ENCODE data around the gene CRIM1. TPM values are rescaled to one million over a fixed set of nuclear protein-coding genes. Genes with fewer than 3 reads are reported as not detected.

CRIM1 gene
- polyA plus RNA-seq, 1 donor, result 35.6 TPM

DNA sequence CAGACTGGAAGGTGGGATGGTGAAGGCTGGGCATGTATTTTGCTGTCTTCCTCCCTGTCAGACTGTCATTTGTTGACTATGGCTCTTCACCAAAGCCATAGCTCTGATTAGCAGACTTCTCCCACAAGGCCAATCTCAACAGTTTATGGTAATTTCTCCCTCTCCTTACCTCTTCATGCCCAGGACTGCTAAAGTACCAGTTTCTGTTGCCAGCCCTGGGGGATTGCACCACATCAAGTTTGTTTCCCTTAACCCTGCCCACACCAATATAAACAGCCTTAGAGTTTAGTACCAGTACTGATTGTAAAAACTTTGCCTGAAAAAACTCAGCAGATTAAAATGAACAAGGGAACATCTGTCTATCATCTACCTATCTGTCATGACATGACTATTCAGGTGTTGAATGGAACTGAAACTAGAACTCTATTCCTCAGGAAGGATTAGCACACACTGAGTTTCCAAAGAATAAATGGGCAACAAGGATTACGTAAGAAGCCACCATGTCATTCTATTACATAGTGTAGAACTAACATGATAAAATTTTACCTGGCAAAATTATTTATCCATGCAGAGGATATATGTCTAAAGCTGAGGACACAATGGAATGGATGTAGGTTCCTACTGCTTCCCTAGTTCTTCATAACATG is 228.7 kb downstream of the CRIM1 start:
- DNase-seq, result no peak
- WGBS (ENCODE audit: insufficient coverage, low lambda C conversion rate), result no CpG with 5 or more reads among the region's 1 CpG
- no peaks in the 10 kb centered on the region for H3K4me1 ChIP-seq (ENCODE audit: control insufficient read depth, insufficient read depth, low read length)
- no peak overlapping the region for H3K4me3 ChIP-seq (ENCODE audit: low read length)
- no peaks in the 10 kb centered on the region for H3K27me3 ChIP-seq (ENCODE audit: control insufficient read depth, insufficient read depth, low read length)
- no peaks in the 10 kb centered on the region for H3K9me3 ChIP-seq (ENCODE audit: control insufficient read depth, low read depth, low read length)
- peaks cover 61% of the 10 kb centered on the region for H3K36me3 ChIP-seq (ENCODE audit: control insufficient read depth, insufficient read depth, low read length)
- H3K27ac ChIP-seq (ENCODE audit: low read length), result no peak overlapping the region

DNA sequence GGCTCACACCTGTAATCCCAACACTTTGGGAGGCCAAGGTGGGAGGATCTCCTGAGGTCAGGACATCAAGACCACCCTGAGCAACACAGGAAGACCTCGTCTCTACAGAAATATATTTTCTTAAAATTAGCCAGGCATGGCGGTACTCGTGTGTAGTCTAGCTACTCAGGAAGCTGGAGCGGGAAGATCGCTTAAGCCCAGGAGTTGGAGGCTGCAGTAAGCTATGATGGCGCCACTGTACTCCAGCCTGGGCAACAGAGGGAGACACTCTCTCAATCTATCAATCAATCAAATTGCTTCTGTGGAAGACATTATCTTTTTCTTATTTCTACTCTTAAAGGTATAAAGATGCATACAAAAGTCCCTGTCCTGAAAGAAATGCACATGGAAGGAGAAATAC is 231.1 kb downstream of the CRIM1 start:
- no peak overlapping the region for H3K27ac ChIP-seq (ENCODE audit: low read length)
- no peak overlapping the region for H3K4me3 ChIP-seq (ENCODE audit: low read length)
- no peaks in the 10 kb centered on the region for H3K27me3 ChIP-seq (ENCODE audit: control insufficient read depth, insufficient read depth, low read length)
- no peaks in the 10 kb centered on the region for H3K9me3 ChIP-seq (ENCODE audit: control insufficient read depth, low read depth, low read length)
- H3K4me1 ChIP-seq (ENCODE audit: control insufficient read depth, insufficient read depth, low read length), result no peaks in the 10 kb centered on the region
- H3K36me3 ChIP-seq (ENCODE audit: control insufficient read depth, insufficient read depth, low read length), result peaks cover 48% of the 10 kb centered on the region
- no CpG with 5 or more reads among the region's 6 CpGs for whole genome bisulfite sequencing (ENCODE audit: insufficient coverage, low lambda C conversion rate)
- DNase-seq, result no peak

DNA sequence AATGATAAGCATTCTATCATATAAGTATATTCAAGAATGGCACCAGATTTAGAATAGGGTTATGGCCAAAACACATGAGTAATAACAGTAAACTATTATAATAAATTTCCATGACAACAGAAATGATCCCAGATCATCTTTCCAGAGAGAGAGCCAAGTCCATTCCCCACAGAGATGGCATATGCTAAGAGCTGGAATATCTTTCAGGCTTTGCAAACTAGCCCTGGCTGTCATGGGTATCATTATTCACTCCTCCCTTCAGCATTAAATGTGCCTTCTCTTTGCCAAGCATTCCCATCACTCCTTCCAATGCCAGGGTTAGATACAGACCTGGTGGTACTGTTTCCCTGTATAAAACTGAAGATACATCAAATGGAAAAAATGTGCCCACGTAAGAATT is 231.5 kb downstream of the CRIM1 start:
- H3K27ac ChIP-seq (ENCODE audit: low read length), result no peak overlapping the region
- H3K27me3 ChIP-seq (ENCODE audit: control insufficient read depth, insufficient read depth, low read length), result no peaks in the 10 kb centered on the region
- H3K4me3 ChIP-seq (ENCODE audit: low read length), result no peak overlapping the region
- DNase-seq, result no peak
- no peaks in the 10 kb centered on the region for H3K4me1 ChIP-seq (ENCODE audit: control insufficient read depth, insufficient read depth, low read length)
- H3K36me3 ChIP-seq (ENCODE audit: control insufficient read depth, insufficient read depth, low read length), result peaks cover 48% of the 10 kb centered on the region
- WGBS (ENCODE audit: insufficient coverage, low lambda C conversion rate), result 88% methylated on average over 1 of the region's 1 CpG
- H3K9me3 ChIP-seq (ENCODE audit: control insufficient read depth, low read depth, low read length), result no peaks in the 10 kb centered on the region

DNA sequence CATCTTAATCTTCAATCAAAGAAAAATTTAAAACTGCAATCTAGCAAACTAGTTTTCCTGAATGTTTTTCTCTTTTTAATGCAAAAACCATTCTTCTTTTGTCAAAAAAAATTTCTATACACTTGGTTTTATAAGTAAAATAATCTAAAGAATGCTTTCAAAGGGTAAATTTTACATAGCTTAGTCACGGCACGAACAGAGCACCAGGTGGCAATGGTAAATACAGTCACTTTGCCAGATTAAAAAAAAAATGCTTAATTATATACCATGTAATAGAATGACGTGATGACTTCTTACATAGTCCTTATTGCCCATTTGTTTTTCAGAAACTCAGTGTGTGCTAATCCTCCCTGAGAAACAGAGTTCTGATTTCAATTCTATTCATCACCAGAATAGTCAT is 232.0 kb downstream of the CRIM1 start:
- peaks cover 46% of the 10 kb centered on the region for H3K36me3 ChIP-seq (ENCODE audit: control insufficient read depth, insufficient read depth, low read length)

DNA sequence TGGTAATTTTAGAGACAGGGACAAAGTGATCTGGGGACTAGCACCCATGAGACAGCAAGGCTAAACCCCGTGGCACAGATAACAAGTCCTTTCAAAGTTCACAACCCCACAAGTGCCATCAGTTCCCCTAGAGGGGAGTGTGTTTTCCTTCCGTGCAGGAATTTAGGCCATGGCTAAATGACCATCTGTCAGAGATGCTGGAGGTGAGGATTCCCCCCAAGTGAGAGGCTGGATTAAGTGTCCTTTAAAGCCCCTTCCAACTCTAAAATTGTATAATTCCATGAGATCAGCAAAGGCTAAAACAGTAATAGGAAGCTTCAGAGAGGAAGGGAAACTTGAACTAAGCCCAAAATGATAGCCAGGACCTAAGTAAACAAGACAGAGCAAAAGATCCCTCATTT is 233.7 kb downstream of the CRIM1 start:
- H3K27me3 ChIP-seq (ENCODE audit: control insufficient read depth, insufficient read depth, low read length), result no peaks in the 10 kb centered on the region
- DNase-seq, result no peak
- no CpG with 5 or more reads among the region's 2 CpGs for WGBS (ENCODE audit: insufficient coverage, low lambda C conversion rate)
- H3K9me3 ChIP-seq (ENCODE audit: control insufficient read depth, low read depth, low read length), result no peaks in the 10 kb centered on the region
- peaks cover 2% of the 10 kb centered on the region for H3K4me1 ChIP-seq (ENCODE audit: control insufficient read depth, insufficient read depth, low read length)
- H3K27ac ChIP-seq (ENCODE audit: low read length), result no peak overlapping the region
- H3K4me3 ChIP-seq (ENCODE audit: low read length), result no peak overlapping the region
- H3K36me3 ChIP-seq (ENCODE audit: control insufficient read depth, insufficient read depth, low read length), result peaks cover 34% of the 10 kb centered on the region

More for the DNA sequence above, 232.0 kb downstream of the CRIM1 start:
- no peak overlapping the region for H3K27ac ChIP-seq (ENCODE audit: low read length)
- no peak overlapping the region for H3K4me3 ChIP-seq (ENCODE audit: low read length)
- no peak for DNase-seq
- no peaks in the 10 kb centered on the region for H3K27me3 ChIP-seq (ENCODE audit: control insufficient read depth, insufficient read depth, low read length)
- no peaks in the 10 kb centered on the region for H3K4me1 ChIP-seq (ENCODE audit: control insufficient read depth, insufficient read depth, low read length)
- WGBS (ENCODE audit: insufficient coverage, low lambda C conversion rate), result 83% methylated on average over 1 of the region's 3 CpGs
- H3K9me3 ChIP-seq (ENCODE audit: control insufficient read depth, low read depth, low read length), result no peaks in the 10 kb centered on the region

DNA sequence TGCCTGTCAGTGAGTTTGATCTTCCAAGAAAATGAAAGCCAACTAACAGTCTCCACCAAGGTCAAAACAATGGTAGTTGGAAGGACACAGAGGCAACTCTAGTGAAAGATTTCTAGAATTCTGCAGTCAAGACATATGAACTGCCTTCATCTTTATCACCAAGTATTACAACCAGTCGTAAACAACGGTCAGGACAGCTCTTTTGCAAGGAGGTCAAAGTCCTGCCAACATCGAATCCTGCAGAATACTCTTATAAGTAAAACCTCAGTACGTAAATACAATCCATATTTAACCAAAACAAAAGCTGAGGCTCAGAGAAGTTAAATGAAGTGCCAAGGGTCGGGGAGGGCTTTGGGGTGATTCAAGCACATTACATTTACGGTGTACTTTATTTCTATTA is 239.3 kb downstream of the CRIM1 start:
- no peaks in the 10 kb centered on the region for H3K27me3 ChIP-seq (ENCODE audit: control insufficient read depth, insufficient read depth, low read length)
- peaks cover 7% of the 10 kb centered on the region for H3K36me3 ChIP-seq (ENCODE audit: control insufficient read depth, insufficient read depth, low read length)
- DNase-seq, result peak; percentile 77 to 94
- 0% methylated on average over 3 of the region's 6 CpGs for WGBS (ENCODE audit: insufficient coverage, low lambda C conversion rate)
- H3K9me3 ChIP-seq (ENCODE audit: control insufficient read depth, low read depth, low read length), result no peaks in the 10 kb centered on the region
- H3K4me3 ChIP-seq (ENCODE audit: low read length), result peak overlapping the region; percentile 16
- H3K27ac ChIP-seq (ENCODE audit: low read length), result peak overlapping the region; percentile 70
- peaks cover 12% of the 10 kb centered on the region for H3K4me1 ChIP-seq (ENCODE audit: control insufficient read depth, insufficient read depth, low read length)

DNA sequence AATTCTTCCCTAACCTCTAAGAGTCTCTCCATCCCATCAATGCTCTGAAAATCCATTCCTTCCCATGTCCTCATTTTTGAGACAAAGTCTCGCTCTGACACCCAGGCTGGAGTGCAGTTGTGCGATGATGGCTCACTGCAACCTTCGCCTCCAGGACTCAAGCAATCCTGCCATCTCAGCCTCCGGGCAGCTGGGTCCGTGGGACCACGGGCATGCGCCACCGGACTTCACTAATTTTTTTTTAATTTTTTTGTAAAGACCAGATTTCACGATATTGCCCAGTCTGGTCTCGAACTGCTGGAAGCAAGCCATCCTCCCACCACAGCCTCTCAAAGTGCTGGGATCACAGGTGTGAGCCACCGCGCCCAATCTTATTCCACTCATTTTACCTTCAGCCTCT is 240.8 kb downstream of the CRIM1 start:
- H3K36me3 ChIP-seq (ENCODE audit: control insufficient read depth, insufficient read depth, low read length), result no peaks in the 10 kb centered on the region
- WGBS (ENCODE audit: insufficient coverage, low lambda C conversion rate), result no CpG with 5 or more reads among the region's 12 CpGs

DNA sequence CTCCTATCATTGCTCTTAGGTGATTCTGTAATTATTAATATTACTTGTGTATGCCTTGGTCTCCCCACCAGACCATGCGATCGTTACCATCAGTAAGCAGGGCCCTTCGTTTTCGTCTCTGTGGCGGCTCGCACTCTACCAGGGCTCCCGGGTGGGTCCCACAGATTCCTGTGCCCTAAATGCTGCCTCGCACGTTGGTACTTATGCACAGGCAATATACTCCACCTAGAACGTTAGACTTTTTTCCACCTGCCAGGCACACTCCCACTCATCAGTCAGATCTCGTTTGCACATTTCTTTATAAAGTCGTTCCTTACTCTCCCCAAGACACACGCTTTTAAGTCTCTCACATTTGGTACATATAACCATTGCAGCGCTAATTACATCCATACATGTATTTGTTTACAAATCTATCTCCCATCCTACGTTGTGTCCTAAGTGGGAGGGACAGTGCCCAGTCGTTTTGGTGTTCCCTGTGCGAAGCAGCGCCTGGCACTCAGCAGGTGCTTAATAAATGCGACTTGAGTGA is 241.5 kb downstream of the CRIM1 start:
- Histone ChIP-seq H3K36me3 (ENCODE audit: control insufficient read depth, insufficient read depth, low read length) (no peaks in the 10 kb centered on the region), H3K9me3 (ENCODE audit: control insufficient read depth, low read depth, low read length) (no peaks in the 10 kb centered on the region), H3K4me3 (ENCODE audit: low read length) (peak overlapping the region; percentile 72), H3K4me1 (ENCODE audit: control insufficient read depth, insufficient read depth, low read length) (peaks cover 12% of the 10 kb centered on the region), H3K27me3 (ENCODE audit: control insufficient read depth, insufficient read depth, low read length) (no peaks in the 10 kb centered on the region), H3K27ac (ENCODE audit: low read length) (peak overlapping the region; percentile 79)
- 0% methylated on average over 3 of the region's 19 CpGs for WGBS (ENCODE audit: insufficient coverage, low lambda C conversion rate)
- no peak for DNase-seq

More for the DNA sequence above, 240.8 kb downstream of the CRIM1 start:
- H3K27me3 ChIP-seq (ENCODE audit: control insufficient read depth, insufficient read depth, low read length), result no peaks in the 10 kb centered on the region
- no peak overlapping the region for H3K27ac ChIP-seq (ENCODE audit: low read length)
- peaks cover 12% of the 10 kb centered on the region for H3K4me1 ChIP-seq (ENCODE audit: control insufficient read depth, insufficient read depth, low read length)
- no peak for DNase-seq
- H3K4me3 ChIP-seq (ENCODE audit: low read length), result no peak overlapping the region
- no peaks in the 10 kb centered on the region for H3K9me3 ChIP-seq (ENCODE audit: control insufficient read depth, low read depth, low read length)

DNA sequence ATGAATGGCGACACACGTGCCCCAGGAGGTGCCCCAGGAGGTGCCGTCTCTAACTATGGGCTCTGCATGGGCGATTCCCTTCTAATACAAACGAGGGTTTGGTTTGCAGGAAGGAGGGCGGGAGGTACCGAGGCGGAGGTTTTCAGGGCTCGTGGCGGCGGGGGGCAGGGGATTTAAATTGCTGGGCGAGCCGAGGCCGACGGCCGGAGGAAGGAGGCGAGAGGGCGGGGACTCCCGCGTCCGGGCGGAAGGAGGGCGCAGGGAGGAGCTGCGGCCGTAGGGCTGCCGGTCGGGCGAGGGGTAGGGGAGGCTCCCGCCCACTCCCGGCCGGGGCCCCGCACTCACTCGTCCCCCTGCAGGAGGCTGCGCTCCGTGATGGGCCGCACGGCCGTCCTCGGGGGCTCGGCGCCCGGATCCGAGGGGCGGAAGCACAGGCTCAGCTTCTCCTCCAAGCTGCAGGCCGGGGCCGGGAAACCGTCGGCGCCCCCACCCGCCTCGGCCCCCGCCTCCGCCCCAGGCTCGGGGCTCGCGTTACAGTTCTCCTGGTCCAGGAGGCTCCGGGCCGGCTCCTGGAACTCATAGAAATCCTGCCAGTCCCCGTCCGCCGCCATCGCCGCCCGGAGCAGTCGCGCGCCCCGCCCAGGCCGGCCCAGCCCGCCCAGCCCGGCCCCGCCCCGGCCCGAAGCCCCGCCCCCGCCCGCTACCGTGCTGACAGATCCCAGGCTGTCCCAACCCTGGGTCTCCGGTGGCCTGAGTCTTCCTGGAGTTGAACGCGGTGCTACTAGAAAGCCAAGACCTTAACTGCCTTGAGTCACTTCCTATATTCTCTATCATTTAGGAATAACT is 242.2 kb downstream of the CRIM1 start, which contains the start of gene FEZ2:
Gene FEZ2, minus strand, starts transcription at position 637 of the 846 bp plus-strand sequence. Its CDS starts 26 bp downstream, at position 611.
- peak within 1 kb of the TSS; percentile 79 for H3K27ac ChIP-seq (ENCODE audit: low read length)
- DNase-seq, result peak; percentile 65 to 86
- H3K4me3 ChIP-seq (ENCODE audit: low read length), result peak within 1 kb of the TSS; percentile 72
- H3K4me1 ChIP-seq (ENCODE audit: control insufficient read depth, insufficient read depth, low read length), result peaks cover 12% of the 10 kb centered on the region
- WGBS (ENCODE audit: insufficient coverage, low lambda C conversion rate), result no CpG with 5 or more reads among the region's 81 CpGs
- no peaks in the 10 kb centered on the region for H3K27me3 ChIP-seq (ENCODE audit: control insufficient read depth, insufficient read depth, low read length)
- H3K36me3 ChIP-seq (ENCODE audit: control insufficient read depth, insufficient read depth, low read length), result no peaks in the 10 kb centered on the region
- H3K9me3 ChIP-seq (ENCODE audit: control insufficient read depth, low read depth, low read length), result no peaks in the 10 kb centered on the region

Measured in large intestine (tissue), 3 donors.